Skeletal muscle cell (primary cell): ENCODE data around the gene SRF.

Source experiments
- DNase-seq: peaks from one replicate; pipeline ENCODE4 v3.0.0-alpha.2; 2010; ENCODE audit warnings: low read depth
- H3K4me3 ChIP-seq: 2 replicates; pipeline ENCODE4 v1.5.1; 2011; ENCODE audit warnings: low read depth, mild to moderate bottlenecking, control low read depth, low read length, moderate library complexity

SRF gene

DNA sequence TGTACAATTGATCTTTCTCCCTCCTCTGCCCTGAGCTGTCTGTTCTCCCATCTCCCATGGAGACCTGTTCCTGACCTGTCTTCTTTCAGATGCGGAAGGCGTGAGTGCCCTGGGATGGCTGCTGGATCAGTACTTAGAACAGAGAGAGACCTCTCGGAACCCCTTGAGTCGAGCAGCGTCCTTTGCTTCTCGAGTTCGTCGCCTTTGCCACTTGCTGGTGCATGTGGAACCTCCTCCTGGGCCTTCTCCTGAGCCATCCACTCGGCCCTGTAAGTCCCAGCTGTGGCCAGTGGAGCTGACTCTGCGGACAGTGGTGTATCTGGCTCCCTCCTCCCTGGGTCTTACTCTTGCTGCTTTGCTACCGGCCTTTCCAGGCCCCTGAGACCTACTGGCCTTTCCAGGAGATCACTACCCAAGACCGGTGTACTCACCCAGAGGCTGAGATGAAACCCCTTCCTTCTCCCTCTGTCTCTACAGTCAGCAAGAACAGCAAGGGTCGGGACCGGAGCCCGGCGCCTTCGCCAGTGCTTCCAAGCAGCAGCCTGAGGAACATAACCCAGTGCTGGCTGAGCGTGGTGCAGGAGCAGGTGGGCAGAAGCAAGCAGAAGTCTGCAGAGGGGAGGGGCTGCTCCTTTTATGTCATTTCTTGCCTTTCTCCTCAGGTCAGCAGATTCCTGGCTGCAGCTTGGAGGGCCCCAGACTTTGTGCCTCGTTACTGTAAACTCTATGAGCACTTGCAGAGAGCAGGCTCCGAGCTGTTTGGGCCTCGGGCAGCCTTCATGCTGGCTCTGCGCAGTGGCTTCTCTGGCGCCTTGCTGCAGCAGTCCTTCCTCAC is 33.4 kb downstream of the SRF start:
- DNase-seq, result no peak
- H3K4me3 ChIP-seq, result no peak overlapping the region

DNA sequence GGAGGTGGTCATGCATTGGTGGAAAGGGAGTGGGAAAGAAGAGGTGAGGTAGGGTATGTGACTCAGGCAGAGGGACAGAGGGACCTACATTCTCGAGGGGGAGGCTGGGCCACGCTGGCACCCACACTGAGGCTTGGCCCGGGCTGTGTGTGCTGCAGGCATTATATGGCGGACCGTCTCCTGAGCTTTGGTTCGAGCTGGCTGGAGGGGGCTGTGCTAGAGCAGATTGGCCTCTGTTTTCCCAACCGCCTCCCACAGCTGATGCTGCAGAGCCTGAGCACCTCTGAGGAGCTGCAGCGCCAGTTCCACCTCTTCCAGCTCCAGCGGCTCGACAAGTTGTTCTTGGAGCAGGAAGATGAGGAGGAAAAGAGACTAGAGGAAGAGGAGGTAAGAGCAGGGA is 34.8 kb downstream of the SRF start:
- H3K4me3 ChIP-seq, result no peak overlapping the region
- no peak for DNase-seq

DNA sequence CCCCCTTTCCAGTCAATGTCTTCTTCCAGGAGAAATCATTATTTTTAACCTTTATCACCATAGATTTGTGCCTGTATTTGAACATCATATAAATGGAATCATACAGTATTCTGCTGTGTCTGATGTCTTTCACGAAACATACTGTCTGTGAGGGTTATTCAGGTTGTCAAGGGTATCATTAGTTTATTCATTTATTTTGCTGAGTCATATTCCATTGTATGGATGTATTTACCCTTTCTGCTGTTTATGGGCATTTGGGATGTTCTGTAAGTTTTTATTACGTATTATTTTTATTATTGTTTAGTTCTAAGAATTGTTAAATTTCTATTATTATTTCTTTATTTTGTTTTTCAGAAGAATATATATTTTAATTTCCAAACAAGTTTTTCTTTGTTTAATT is 36.2 kb downstream of the SRF start:
- DNase-seq, result no peak
- H3K4me3 ChIP-seq, result no peak overlapping the region

DNA sequence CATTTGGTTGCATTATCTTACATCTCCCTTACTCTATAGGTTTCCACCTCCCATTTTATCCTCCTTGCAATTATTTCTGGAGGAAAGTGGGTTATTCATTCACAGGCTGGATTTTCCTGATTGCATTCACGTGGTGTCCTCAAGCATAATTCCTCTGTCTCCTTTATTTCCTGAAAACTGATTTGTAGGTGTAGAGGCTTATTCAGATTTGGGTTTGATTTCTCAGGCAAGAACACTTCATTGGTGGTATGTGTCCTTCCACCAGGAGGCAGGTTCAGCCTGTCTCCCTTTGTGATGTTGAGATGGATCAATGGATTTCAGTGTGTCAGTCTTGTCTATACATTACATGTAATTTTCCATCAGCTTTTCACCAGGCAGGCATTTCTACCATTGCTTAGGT is 40.9 kb downstream of the SRF start:
- H3K4me3 ChIP-seq, result no peak overlapping the region
- no peak for DNase-seq

DNA sequence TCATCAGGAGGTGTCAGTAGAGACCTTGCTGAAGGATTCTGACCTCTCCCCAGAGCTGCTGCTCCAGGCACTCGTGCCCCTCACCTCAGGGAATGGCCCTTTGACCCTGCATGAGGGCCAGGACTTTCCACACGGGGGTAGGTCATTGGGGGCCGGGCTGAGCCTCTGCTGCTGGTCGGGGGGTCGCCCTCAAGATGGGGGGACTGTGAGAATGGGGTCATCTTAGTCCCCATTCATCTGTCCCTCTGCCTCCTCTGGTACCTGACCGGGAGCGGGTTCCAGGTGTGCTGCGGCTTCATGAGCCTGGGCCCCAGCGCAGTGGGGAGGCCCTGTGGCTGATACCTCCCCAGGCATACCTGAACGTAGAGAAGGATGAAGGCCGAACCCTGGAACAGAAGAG is 42.4 kb downstream of the SRF start:
- H3K4me3 ChIP-seq, result no peak overlapping the region
- DNase-seq, result no peak

DNA sequence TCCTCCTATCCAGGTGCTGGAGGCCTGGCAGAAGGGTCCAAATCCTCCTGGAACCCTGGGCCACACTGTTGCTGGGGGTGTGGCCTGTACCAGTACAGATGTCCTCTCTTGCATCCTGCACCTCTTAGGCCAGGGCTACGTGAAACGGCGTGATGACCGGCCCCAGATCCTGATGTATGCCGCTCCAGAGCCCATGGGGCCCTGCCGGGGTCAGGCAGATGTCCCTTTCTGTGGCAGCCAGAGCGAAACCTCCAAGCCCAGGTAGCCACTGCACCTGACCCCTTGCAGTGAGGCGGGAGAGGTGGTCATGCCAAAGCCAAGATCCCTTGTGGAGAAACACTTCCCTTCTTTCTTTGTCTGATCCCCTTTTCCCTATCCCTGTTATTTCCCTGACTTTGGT is 44.0 kb downstream of the SRF start:
- DNase-seq, result no peak
- no peak overlapping the region for H3K4me3 ChIP-seq

DNA sequence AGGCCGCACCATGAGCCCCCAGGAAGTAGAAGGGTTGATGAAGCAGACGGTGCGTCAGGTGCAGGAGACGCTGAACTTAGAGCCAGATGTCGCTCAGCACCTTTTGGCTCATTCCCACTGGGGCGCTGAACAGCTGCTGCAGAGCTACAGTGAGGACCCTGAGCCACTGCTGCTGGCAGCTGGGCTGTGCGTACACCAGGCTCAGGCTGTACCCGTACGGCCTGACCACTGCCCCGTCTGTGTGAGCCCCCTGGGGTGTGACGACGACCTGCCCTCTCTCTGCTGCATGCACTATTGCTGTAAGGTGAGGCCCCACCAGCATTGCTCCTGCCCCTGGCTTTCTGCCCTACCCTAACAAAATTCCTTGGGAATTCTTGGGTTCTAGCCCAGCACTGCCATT is 45.1 kb downstream of the SRF start:
- DNase-seq, result no peak
- H3K4me3 ChIP-seq, result no peak overlapping the region

DNA sequence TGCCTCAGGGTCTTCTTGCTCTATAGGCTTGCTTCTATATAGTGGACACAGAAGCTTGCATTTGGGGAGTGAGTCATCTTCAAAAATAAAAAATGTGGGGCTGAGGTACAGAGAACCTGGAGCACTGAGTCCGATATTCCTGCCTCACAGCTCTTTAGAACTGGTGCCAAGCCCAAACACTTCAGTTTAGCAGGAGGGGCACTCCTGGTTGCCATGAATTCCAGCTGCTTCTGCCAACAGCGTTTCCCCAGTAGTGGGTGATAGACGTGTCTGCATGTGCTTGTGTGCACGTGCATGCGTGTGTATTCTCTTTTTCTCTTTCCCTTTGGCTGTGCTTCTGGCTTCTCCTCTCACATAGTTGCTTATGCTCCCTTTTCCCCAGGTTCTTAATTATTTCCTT is 46.3 kb downstream of the SRF start:
- no peak overlapping the region for H3K4me3 ChIP-seq
- DNase-seq, result no peak

DNA sequence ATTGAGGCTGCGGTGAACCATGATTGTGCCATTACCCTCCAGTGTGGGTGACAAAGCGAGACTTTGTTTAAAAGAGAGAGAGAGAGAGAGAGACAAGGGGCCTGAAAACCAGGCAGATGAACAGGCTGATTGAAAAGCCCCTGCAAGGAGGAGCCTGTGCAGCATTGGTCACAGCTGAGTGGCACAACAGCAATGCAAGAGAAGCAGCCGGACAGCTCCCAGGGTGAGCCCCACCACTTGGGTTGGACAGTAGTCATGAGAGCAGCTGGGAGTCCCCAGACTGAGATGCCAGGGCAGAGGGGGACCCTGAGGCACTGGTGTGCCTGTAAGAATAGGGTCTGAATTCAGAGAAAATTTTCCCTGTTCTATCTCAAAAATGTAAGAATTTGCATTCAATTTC is 48.0 kb downstream of the SRF start:
- no peak overlapping the region for H3K4me3 ChIP-seq
- DNase-seq, result no peak

DNA sequence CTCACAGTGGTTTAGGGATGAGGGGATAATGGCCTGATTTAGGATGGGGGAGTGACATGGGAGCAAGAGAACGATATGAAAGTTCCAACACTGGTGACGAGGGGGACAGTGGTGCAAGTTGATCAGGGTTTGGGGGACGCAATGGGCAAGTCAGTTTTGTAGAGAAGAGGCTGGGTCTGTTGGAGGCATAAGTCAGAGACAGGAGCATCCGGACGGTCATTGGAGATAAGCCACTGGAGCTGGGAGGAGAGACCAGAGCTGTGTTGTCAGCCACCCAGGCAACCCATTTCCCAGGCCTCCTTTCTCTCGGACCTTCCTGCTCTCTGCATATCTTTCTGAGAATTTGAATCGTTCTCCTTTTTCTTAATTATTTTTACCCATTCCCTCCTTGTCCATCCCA is 48.7 kb downstream of the SRF start:
- no peak for DNase-seq
- H3K4me3 ChIP-seq, result no peak overlapping the region

DNA sequence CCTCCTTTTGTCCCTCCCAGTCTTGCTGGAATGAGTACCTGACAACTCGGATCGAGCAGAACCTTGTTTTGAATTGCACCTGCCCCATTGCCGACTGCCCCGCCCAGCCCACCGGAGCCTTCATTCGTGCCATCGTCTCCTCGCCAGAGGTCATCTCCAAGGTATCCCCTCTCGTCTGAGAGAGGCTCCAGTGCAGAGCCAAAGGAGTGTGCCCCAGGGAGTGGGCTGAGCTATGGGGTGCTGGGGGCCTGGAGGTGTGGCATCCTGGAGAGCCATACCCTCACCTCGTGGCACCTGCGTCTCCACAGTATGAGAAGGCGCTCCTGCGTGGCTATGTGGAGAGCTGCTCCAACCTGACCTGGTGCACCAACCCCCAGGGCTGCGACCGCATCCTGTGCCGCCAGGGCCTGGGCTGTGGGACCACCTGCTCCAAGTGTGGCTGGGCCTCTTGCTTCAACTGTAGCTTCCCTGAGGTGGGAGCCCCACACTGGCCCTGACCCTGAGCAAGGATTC is 49.4 kb downstream of the SRF start:
- no peak for DNase-seq
- no peak overlapping the region for H3K4me3 ChIP-seq

DNA sequence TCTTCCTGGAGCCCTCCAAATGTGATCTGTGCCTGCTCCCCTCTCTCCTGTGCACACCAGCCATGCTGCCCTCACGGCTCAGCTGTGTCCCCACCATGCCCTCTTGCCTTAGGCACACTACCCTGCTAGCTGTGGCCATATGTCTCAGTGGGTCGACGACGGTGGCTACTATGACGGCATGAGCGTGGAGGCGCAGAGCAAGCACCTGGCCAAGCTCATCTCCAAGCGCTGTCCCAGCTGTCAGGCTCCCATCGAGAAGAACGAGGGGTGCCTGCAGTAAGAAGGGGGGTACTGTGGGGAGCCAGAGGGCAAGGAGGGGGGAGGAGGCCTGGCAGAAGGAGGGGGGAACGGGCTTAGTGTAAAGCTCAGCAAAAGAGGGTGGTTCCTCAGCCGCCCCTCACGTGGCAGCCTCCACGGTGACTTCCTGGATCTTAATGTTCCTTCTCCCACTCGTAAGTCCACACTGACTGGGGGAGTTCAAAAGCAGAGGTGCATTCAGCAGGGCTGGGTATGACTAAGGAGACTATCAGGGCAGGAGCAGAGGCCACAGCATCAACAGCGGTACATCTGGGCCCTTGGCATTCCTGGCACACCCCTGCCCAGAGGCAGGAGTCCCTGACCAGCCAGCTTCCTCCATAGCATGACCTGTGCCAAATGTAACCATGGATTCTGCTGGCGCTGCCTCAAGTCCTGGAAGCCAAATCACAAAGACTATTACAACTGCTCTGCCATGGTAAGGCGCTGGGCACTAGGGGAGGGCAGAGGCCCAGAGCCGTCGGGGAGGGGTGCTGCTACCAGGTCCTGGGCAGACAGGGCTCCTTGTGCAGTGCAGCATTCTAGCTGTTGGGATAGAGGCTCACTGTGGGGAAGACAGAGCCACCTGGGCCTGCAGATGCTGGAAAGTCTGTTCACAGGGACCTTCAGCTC is 50.2 kb downstream of the SRF start:
- no peak for DNase-seq
- H3K4me3 ChIP-seq, result no peak overlapping the region

DNA sequence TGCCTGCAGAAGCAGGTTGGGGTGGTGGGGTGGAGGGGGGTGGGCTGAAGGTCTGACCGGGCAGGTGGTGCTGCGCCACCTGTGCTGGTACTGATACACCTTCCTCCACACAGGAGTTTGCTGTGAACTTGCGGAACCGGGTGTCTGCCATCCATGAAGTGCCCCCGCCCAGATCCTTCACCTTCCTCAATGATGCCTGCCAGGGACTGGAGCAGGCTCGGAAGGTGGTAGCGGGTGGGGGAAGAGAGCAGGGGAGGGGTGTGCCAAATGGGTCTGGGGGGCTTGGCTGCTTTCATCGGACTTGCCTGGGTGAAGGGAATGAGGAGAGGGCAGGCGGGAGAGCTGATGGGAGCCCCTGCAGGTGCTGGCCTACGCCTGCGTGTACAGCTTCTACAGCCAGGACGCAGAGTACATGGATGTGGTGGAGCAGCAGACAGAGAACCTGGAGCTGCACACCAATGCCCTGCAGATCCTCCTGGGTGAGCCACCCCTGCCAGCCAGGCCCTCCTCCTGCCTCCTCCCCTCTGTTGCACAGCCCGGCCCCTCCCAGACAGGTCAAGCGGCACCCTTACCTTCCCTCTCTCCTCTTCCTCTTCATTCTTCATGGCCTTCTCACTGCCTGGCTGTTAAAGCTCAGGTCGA is 51.5 kb downstream of the SRF start:
- no peak overlapping the region for H3K4me3 ChIP-seq
- DNase-seq, result no peak

DNA sequence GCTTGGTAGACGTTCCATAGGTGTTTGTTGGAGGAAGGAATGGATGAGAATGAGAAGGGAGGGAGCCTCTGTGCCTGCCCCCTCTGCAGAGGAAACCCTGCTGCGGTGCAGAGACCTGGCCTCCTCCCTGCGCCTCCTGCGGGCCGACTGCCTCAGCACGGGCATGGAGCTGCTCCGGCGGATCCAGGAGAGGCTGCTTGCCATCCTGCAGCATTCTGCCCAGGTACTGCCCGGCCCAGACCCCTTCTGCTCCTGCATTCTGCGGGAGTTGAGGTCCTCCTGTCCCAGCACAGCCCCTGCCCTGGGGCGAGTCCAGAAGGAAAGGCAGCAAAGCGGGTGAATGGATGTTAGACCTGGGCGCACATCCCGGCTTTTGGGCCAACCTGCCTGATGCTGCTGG is 52.1 kb downstream of the SRF start:
- H3K4me3 ChIP-seq, result no peak overlapping the region
- no peak for DNase-seq

DNA sequence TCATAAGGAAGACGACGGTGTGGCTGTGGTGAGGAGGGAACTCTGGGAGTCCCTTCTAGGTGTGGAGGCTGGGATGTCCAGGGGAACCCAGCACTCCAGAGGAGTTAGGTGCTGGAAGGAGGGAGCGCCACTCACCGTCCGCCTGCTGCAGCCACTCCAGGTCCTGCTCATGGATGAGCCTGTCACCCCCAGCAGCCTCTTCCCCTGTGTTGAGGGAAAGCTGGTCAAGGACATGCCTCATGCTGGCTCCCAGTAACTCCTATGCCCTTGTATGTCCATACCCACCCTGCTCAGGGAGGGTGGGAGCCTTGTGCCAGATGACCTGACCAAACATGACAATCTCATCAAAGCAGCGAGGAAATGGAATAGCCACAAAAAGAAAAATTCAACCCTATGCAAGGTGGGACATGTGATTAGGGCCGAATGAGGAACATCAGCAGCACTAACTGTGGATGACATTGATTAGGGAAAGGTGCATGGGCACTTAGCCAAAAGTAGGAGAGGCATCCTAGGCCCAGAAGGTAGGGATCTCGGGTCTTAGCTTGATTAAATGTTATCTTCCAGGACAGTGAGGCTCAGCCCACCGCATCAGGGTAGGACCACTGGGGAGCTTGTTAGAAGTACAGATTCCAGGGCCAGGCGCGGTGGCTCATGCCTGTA is 55.3 kb downstream of the SRF start:
- DNase-seq, result no peak
- no peak overlapping the region for H3K4me3 ChIP-seq

DNA sequence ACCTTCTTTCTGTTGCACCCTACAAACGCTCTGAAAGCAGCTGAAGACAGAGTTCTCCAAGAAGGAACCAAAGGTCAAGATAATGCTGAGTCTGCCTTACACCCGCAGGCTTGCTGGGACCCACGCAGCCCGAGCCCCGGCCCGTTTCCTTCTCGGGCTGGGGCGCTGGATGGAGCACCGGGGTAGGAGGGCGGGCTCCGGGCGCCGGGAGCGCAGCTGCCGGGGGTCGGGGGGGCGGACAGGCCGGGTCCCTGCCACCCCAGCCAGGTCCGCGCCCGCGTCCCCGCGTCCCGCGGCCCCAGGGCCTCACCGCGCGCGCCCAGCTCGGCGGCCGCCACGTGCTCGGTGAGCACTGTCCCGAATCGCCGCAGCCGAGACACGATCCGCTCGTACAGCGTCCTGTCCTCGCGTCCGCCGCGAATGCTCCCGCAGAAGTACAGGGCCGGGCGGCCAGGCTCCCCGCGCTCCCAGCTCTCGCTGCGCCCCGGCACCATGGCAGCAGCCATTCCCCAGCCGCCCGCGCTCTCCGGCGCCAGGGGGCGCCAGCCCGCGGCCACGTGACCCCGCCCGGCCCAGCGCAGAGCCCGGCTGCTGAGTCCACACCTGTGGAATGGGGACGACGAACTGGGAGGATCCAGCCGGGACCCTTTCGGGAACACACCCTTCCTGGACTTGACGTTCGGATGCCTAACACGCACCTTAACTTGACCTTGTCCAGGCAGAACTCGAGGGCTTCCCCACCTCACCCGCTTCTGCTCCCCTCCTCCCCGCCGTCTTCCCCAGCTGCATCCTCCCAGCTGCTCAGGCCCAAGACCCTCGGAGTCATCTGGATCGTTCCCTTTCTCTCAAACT is 58.1 kb downstream of the SRF start, which contains the start of gene DNPH1:
Gene DNPH1, minus strand, starts transcription at position 531 of the 852 bp plus-strand sequence. Its CDS starts 25 bp downstream, at position 506.
- peak within 1 kb of the TSS; percentile 58 for H3K4me3 ChIP-seq
- no peak for DNase-seq

DNA sequence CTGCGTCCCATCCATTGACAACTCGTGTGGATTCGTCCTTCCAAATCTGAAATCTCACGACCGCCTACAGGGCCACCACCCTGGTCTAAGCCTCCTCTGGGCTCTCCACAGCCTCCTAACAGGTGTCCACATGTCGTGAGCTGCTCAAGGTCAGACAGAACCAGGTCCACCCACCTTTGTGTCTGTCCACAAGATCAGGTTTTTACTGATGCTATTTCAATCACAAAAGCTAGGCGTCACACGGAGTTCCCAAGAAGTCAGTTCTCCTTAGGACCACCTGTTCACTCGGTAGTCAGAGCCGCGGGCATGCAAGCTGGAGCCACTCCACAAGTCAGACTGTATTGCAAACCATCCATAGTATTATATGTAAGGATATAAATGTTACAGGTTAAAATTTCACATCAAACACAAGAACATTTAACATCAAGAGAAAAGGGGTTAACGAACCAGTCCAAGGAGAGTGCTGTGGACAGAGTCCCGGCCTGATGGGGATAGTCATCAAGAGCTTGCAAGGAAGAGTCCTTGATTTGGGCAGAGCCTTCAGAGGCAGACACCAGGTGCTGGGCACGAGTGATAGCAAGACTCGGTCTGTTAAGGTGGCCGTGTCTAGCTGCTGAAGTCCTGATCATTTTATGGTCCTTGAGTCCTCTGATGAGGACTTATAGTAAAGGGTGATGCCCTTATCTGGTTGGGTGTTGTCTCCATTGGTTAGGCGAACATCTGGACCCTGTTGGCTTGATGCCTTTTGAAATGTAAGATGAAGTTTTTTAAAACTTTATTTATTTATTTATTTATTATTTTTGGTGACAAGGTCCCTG is 58.9 kb downstream of the SRF start:
- DNase-seq, result no peak
- H3K4me3 ChIP-seq, result peak overlapping the region; percentile 58

DNA sequence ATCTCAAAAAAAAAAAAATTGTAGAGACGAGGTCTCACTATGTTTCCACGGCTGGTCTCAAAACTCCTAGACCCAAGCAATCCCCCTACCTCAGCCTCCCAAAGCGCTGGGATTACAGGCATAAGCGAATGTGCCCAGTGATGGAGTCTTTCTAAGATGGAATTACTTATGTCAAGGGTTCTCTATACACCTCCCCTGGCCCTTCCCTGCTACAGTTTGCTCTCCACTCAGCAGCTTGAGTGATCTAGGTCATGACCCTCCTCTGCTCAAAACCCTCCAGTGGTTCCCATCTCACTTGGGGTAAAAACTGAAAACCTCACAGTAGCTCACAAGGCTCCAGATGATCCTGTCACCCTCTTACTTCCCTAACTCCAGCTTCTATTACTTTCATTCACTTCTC is 60.0 kb downstream of the SRF start:
- no peak for DNase-seq
- H3K4me3 ChIP-seq, result no peak overlapping the region
